GM20431 (cell line): Measurements from ENCODE around the gene STAG1.
"Not testable (repeated sequence)": the region's sequence is repeated elsewhere in the genome, so short reads cannot be mapped to it uniquely, and the experiment has no call there.

Experiments
- in situ Hi-C: fragments of 300-500 bp; cut with MseI, MboI; formaldehyde crosslinking; loops from one replicate; pipeline ENCODE4 v1.15.0; 2020; ENCODE audit warnings: low sequenced_read_pairs; ENCODE audit not compliant: unreplicated experiment

Gene STAG1

DNA sequence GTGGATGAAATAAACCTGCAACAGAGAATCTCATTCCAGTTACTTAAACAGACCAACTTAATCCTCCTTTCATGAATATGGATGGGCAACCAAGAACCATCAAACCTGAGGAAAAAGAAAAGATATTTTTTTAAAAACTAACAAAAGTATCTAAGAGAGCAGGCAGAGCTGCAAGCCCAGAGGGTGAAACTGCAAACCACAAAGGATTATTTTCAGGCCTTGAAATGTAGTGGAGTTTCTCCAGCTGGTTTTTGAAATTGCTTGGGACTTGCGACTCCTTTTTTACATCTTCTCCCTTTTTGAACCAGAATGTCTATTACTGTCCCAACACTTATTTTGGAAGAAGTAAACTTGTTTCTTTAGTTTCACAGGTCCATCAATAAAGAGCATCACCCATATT, 87.4 kb downstream of the STAG1 start:
- in situ Hi-C loops, result no loop called here

- in situ Hi-C loops, result no loop called here
Measured at GRCh38 chr3:136661282-136661681, 90.9 kb downstream of the STAG1 start.

DNA sequence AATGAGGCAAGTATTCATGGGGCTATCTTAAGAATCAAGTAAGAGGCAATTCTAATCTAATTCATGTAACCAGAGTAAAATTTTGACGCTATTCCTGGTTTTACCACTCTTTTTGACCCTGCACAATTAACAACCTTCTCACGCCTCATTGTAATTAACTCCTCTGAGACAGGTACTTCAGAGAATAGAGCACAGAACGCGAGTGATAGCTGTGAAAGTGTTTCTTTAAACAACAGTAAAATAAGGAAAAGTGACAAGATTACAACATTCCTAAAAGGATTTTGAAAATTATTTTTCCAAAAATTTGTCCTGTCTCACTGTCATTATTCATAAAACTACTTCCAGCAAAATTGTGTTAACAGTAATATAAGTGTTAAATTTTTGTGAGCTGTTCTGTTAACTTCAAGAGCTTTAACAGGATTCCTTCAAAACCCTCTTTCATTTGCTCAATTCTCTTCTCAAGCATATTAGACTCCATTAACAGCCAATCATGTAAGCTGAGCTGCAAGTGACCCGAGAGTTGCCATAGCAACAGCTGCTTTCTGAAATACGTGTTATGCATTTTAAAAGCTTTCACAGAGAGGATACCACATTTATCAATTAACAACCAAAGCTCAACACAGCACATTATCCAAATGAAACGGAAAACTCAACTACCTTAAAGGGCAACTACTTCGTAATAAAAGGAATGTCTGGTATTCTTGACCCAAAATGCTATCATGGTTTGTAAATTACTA, 93.1 kb downstream of the STAG1 start:
- in situ Hi-C loops, result no loop called here

- in situ Hi-C loops, result no loop called here
Measured at GRCh38 chr3:136657526-136657925, 94.7 kb downstream of the STAG1 start.

- in situ Hi-C loops, result no loop called here
Measured at GRCh38 chr3:136653628-136654027, 98.5 kb downstream of the STAG1 start.

DNA sequence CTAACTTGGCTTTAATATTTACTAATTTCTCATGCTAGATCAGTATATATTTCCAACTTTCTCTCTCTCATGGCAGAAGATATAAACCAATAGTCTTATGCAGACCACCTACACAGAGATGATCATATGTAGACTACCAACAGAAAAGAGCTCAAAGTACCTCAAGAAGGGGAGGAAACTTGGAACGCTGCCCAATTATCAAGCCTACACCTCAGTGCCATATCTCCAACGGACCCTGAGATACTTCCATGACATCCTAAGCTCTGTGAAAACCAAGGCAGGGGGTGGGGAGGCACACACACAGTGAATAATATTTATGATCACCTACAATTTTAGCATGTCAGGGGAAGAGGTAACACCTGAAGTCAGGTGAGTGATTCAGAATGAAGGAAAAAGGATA, 100.6 kb downstream of the STAG1 start:
- in situ Hi-C loops, result no loop called here

- in situ Hi-C loops, result no loop called here
Measured at GRCh38 chr3:136650461-136650860, 101.7 kb downstream of the STAG1 start.

DNA sequence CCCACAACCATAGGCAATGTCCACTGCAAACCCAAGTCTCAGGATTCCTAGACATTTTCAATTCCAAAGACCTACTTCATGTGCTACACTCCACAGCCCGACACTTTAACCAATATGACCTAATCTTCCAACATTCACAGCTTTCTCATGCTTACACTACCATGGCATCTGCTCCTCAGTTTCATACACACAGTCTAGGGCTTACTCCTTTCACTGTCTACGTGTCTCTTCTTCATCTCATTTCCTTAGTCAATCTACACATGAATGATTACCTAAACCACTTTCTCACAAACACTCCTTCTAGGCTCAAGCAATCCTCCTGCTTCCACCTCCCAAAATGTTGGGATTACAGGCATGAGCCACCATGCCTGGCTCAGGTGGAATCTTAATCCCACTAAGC, 106.3 kb downstream of the STAG1 start:
- in situ Hi-C loops, result no loop called here

DNA sequence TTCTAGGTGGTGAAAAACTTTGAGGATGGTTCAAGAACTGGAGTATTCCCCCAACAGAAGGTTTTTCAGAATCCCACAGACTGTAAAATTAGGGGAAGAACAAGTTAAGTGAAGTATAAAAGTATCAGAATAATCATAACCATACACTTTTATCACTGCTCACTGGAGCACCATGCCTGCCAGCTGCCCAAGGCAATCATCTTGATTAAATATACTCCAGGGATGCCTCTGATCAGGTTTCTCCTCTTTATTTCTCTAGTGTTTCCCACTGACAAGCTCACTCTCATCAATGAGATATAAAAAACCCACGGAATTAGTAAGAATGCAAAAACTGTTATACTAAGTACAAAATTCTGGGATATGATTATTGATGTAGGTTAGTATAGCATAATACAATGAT, 108.0 kb downstream of the STAG1 start:
- in situ Hi-C loops, result no loop called here

- in situ Hi-C loops, result not testable (repeated sequence)
Measured at GRCh38 chr3:136643380-136643779, 108.8 kb downstream of the STAG1 start.

DNA sequence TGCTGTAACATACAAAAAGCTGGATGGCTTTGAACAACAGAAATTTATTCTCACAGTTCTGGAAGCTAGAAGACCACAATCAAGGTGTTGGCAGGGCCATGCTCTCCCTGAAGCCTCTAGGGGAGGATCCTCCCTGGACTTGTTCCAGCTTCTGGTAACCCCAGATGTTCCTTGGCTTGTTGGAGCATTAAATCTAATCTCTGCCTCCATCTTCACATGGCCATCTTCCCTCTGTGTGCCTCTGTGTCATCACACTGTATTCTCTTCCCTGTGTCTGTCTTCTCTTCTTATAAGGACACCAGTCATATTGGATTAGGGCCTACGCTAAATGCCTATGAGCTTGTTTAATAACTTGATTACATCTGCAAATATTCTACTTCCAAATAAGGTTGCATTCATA, 109.5 kb downstream of the STAG1 start:
- in situ Hi-C loops, result no loop called here

DNA sequence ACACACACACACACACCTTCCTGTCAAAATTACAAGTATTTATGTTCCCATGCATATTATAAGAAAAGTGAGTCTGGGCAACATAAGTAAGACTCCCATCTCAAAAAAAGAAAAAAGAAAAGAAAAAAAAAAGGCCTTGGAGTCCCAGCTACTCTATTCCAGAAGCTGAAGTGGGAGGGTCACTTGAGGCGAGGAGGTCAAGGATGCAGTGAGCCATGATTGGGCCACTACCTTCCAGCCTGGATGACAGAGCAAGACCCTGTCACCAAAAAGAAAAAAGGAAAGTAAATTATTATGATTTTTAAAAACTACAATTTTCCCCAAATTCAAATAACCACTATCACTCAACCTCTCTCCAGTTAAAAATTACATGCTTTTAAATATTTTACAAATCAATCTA, 113.1 kb downstream of the STAG1 start:
- in situ Hi-C loops, result no loop called here

DNA sequence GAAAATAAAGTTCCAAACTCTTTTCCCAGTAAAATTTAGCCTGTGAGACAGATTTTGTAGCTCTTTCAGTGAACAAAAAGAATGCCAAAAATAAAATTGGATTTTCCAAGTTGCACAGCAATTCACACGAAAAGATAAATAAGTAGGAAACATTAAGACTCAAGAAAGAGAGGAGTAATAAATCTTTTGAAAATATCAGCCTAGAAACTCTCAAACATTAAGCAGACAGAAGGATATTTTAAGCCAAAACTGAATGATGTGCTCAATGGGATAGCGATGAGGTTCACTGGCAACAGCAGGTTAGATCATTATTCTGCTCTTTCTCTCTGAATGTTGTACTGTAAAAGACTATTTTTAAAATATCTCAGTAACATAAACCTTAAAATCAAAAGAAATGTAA, 115.0 kb downstream of the STAG1 start:
- in situ Hi-C loops, result no loop called here

GRCh38 chr3:136634821-136635220, 117.4 kb downstream of the STAG1 start:
- in situ Hi-C loops, result no loop called here

GRCh38 chr3:136632625-136633081, 119.5 kb downstream of the STAG1 start:
- in situ Hi-C loops, result no loop called here

GRCh38 chr3:136631424-136631823, 120.8 kb downstream of the STAG1 start:
- in situ Hi-C loops, result no loop called here

DNA sequence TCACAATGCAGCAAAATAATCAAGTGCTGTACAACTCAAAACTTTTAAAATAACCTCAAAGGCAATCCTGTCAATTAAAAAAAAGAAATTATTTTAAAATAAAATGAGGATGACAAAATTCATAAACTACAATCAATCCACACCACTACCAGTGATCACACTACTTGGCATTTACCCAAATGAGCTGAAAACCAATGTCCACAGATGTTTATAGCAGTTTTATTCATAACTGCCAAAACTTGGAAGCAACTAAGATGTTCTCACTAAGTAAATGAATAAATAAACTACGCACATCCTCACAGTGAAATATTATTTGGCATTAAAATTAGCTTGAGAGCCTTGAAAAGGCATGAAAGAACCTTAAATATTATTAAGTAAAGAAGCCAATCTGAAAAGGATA, 121.3 kb downstream of the STAG1 start:
- in situ Hi-C loops, result no loop called here

- in situ Hi-C loops, result no loop called here
Measured at GRCh38 chr3:136626493-136626892, 125.7 kb downstream of the STAG1 start.

DNA sequence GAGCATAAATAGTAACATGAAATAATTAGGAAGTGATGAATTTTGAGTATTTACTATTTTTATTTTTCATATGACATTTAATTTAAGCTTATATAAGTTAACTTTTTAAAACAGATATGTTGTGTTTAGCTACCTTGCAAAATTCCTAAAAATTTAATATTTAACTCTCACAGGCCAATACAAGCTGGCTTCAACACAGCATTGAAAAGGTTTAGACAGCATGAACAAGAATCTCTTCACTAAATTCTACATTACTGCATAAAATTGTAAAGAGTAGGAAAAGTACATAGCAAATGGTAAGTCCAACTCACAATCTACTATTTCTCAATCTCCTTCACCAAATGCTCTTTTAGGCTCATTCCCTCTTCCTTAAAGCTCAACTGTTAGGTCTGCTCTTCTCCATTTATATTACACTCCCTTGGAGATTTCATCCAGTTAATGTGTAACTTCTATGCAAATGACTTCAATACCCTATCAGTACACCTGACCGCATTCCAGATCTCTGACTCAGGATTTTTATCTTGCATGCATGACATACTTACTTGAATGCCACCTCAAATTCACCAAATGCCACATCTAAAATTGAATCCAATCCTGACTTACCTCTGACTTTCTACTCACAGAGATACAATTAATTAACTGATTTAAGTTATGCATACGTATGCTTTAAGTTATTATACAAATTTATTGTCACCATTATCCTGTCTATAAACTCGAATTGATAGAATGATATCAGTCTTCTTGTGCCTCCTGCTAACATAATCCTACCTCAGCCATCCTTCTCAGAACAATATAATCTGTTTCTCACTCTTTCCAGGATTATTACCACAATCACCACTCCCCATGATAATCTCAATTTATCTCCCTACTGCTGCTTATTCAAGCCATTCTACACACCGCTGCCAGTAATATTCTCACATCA, 127.0 kb downstream of the STAG1 start:
- in situ Hi-C loops, result no loop called here

DNA sequence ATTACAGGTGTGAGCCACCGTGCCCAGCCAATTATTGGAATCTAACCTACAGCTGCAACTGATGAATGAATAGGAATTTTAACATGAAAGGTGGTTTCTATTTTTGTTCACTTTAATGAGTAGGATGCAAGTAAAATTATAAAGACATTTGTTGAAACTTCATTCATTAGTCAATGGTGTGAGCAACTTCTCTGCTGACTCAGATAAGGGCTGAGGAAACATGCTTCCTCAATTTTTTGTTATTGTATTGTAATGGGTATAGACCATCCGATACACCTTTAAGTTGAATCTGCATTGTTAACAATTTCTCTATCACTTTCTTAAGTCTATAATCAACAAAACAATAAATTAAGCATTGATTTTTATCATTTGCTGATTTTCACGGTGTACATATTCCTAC, 127.8 kb downstream of the STAG1 start:
- in situ Hi-C loops, result no loop called here

DNA sequence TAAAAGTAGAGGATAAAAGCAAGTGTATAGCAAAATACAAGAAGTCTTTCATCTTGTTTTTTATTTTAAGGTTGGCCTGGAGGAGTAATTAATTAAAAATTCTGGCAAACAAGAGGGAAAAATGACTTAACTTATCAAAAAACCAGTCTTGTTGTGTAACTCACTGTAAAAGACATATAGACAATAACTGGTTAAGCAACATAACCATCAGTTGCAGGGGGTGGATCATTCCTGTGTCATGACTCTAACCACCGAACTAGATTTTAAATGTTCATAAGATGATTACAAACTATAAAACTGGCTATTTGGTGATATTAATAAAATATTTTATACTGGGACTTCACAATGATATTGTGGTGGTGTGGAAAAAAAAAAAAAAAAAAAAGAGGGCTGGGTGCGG, 130.6 kb downstream of the STAG1 start:
- in situ Hi-C loops, result no loop called here
